ENCODE data around the gene PRR9.

DNA sequence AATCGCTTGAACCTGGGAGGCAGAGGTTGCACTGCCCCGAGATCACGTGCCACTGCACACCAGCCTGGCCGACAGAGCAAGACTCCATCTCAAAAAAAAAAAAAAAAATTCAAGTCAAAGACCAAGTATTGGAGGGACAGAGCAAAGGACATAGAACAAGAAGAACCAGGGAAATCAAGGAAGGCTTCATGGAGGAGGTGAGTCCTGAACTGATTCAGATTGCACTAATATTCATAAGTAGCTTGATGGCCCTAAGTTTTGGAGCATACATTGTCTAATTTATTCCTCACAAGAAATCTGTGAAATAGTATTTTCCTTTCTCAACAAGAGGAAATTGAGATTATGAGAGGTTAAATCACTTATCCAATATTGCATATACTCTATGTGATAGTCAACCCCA is 3.9 kb upstream of the PRR9 start:
- TF ChIP-seq, protein P1, sequence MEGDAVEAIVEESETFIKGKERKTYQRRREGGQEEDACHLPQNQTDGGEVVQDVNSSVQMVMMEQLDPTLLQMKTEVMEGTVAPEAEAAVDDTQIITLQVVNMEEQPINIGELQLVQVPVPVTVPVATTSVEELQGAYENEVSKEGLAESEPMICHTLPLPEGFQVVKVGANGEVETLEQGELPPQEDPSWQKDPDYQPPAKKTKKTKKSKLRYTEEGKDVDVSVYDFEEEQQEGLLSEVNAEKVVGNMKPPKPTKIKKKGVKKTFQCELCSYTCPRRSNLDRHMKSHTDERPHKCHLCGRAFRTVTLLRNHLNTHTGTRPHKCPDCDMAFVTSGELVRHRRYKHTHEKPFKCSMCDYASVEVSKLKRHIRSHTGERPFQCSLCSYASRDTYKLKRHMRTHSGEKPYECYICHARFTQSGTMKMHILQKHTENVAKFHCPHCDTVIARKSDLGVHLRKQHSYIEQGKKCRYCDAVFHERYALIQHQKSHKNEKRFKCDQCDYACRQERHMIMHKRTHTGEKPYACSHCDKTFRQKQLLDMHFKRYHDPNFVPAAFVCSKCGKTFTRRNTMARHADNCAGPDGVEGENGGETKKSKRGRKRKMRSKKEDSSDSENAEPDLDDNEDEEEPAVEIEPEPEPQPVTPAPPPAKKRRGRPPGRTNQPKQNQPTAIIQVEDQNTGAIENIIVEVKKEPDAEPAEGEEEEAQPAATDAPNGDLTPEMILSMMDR (IDR thresholded peaks at IDR 0.05; ENCODE audit: poor library complexity, severe bottlenecking) = no peak
- TF ChIP-seq, protein P2, sequence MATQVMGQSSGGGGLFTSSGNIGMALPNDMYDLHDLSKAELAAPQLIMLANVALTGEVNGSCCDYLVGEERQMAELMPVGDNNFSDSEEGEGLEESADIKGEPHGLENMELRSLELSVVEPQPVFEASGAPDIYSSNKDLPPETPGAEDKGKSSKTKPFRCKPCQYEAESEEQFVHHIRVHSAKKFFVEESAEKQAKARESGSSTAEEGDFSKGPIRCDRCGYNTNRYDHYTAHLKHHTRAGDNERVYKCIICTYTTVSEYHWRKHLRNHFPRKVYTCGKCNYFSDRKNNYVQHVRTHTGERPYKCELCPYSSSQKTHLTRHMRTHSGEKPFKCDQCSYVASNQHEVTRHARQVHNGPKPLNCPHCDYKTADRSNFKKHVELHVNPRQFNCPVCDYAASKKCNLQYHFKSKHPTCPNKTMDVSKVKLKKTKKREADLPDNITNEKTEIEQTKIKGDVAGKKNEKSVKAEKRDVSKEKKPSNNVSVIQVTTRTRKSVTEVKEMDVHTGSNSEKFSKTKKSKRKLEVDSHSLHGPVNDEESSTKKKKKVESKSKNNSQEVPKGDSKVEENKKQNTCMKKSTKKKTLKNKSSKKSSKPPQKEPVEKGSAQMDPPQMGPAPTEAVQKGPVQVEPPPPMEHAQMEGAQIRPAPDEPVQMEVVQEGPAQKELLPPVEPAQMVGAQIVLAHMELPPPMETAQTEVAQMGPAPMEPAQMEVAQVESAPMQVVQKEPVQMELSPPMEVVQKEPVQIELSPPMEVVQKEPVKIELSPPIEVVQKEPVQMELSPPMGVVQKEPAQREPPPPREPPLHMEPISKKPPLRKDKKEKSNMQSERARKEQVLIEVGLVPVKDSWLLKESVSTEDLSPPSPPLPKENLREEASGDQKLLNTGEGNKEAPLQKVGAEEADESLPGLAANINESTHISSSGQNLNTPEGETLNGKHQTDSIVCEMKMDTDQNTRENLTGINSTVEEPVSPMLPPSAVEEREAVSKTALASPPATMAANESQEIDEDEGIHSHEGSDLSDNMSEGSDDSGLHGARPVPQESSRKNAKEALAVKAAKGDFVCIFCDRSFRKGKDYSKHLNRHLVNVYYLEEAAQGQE (IDR thresholded peaks at IDR 0.05; ENCODE audit: borderline replicate concordance) = no peak
- TF ChIP-seq TAF1 (IDR thresholded peaks at IDR 0.05; ENCODE audit: low read depth) (no peak), EP300 (conservative IDR thresholded peaks at IDR 0.05; ENCODE audit: poor library complexity, severe bottlenecking) (no peak), SMC3 (conservative IDR thresholded peaks at IDR 0.05; ENCODE audit: poor library complexity) (no peak), EZH2 (IDR thresholded peaks at IDR 0.05; ENCODE audit: borderline replicate concordance, insufficient read depth, low read length, poor library complexity, severe bottlenecking) (no peak)

Data from neural cell (in vitro differentiated cells).